ENCODE data around the gene C20orf144. TPM values are rescaled to one million over a fixed set of nuclear protein-coding genes. Genes with fewer than 3 reads are reported as not detected.

C20orf144 gene
- not detected for total RNA-seq

DNA sequence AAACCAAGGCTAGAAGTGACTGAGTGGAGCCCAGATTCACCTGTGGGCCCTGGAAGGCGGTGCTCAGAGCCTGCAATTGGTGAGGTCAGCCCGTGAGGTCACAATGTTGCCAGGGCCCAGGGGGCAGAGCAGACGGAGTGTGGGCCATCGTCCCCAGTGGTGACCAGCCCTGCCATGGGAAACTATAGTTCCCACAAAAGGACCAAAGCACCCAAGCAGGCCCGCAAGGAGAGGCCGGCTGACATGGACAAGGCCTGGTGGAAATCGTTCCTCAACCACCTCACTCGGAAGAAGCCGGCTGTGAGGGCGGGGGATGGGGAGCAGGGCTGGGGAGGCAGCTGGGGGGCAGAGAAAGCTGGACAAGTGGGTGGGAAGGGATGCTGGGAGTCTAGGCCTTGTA is at the start of gene C20orf144:
Gene C20orf144 (plus strand): TSS at position 156 of the 400 bp plus-strand sequence. CDS start 19 bp downstream, at position 175.
- DNase-seq (ENCODE audit: low spot score in 2 of 2), result no peak
- Histone ChIP-seq H3K27ac (peak within 1 kb of the TSS; percentile 71 to 94 (median 92)), H3K4me1 (peaks cover 0 to 37% (median 9%) of the 10 kb centered on the region in 4 donors), H3K27me3 (no peaks in the 10 kb centered on the region), H3K9me3 (no peaks in the 10 kb centered on the region), H3K36me3 (peaks cover 0 to 34% (median 0%) of the 10 kb centered on the region in 3 donors), H3K4me3 (peak within 1 kb of the TSS; percentile 56 to 93 (median 66))
- WGBS, 2 donors, result 93 to 95% methylated on average over 10 of the region's 10 CpGs
- TF ChIP-seq POLR2A (IDR thresholded peaks at IDR 0.05), result no peak
- TF ChIP-seq, protein P1, sequence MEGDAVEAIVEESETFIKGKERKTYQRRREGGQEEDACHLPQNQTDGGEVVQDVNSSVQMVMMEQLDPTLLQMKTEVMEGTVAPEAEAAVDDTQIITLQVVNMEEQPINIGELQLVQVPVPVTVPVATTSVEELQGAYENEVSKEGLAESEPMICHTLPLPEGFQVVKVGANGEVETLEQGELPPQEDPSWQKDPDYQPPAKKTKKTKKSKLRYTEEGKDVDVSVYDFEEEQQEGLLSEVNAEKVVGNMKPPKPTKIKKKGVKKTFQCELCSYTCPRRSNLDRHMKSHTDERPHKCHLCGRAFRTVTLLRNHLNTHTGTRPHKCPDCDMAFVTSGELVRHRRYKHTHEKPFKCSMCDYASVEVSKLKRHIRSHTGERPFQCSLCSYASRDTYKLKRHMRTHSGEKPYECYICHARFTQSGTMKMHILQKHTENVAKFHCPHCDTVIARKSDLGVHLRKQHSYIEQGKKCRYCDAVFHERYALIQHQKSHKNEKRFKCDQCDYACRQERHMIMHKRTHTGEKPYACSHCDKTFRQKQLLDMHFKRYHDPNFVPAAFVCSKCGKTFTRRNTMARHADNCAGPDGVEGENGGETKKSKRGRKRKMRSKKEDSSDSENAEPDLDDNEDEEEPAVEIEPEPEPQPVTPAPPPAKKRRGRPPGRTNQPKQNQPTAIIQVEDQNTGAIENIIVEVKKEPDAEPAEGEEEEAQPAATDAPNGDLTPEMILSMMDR (IDR thresholded peaks at IDR 0.05), result no peak
- TF ChIP-seq EP300 (IDR thresholded peaks at IDR 0.05), result no peak

DNA sequence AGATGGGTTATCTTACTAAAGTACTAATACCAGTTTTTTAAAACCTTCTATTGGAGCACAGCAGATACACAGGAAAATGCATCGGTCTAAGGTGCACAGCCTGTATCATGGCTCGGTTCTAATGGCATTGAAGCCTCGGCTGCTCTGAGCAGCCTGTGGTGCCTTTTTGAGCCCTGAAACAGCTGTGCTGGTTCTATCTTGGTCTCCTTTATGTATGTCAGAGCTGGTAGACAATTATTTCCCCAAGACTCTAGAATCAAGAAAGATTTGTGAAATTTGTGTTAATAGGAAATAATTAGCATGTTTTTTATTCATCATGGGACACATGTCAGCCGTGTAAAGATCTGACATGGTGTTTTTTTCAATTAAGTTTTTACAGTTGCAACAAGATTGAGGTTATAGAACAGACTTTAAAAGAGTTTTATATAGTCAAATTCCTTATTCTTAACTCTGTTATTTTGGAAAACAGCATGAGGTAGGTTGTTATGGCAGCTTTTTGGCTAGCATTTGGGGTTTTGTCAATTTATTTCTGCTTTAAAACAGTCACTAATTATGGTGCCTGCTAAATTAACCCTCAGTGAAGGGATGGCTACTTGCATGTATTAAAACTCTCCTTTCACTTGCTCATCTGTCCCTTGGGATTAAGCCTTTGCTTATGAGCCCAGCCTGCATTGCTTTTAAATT is 40.3 kb upstream of the C20orf144 start:
- no peaks in the 10 kb centered on the region for H3K9me3 ChIP-seq
- H3K27me3 ChIP-seq, result no peaks in the 10 kb centered on the region
- no peak overlapping the region for H3K27ac ChIP-seq
- no peaks in the 10 kb centered on the region for H3K4me1 ChIP-seq
- TF ChIP-seq EP300 (IDR thresholded peaks at IDR 0.05) (no peak), POLR2A (IDR thresholded peaks at IDR 0.05) (no peak)
- TF ChIP-seq, protein P1 (IDR thresholded peaks at IDR 0.05), result no peak
- no peak for DNase-seq (ENCODE audit: low spot score in 2 of 2)
- peaks cover 0 to 50% (median 11%) of the 10 kb centered on the region in 3 donors for H3K36me3 ChIP-seq
- WGBS, 2 donors, result 81 to 87% methylated on average over 4 of the region's 4 CpGs
- H3K4me3 ChIP-seq, result no peak overlapping the region

DNA sequence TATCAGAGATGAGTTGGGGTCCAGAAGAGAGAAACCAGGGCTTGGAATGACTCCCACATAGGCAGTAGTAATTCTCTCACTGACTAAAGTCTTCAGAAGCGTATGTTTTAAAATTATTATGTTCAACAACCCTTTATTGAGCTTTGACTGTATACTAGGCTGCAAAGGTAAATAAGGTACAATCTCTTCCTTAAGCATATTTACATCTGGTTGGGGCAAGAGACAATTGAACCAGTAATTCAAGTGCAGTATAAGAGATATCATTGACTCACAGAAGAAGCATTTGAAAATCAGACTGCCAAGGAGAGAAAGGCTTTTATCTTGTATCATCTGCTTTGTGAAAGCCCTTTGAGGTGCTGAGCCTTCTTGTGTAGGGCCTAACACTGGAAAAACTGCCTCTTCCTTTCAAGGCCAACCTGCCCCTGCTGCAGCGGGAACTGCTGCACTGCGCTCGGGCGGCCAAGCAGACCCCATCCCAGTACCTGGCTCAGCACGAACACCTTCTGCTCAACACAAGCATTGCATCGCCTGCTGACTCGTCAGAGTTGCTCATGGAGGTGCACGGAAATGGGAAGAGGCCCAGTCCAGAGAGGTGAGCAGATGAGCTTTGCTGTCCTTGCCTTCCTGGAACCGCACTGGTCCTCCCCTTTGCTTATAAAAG is 39.3 kb upstream of the C20orf144 start:
- Histone ChIP-seq H3K36me3 (peaks cover 0 to 60% (median 16%) of the 10 kb centered on the region in 3 donors), H3K27ac (no peak overlapping the region), H3K4me1 (no peaks in the 10 kb centered on the region), H3K27me3 (no peaks in the 10 kb centered on the region), H3K9me3 (no peaks in the 10 kb centered on the region), H3K4me3 (no peak overlapping the region)
- 94 to 97% methylated on average over 10 of the region's 10 CpGs for WGBS, 2 donors
- no peak for DNase-seq (ENCODE audit: low spot score in 2 of 2)
- TF ChIP-seq EP300 (IDR thresholded peaks at IDR 0.05), result no peak

DNA sequence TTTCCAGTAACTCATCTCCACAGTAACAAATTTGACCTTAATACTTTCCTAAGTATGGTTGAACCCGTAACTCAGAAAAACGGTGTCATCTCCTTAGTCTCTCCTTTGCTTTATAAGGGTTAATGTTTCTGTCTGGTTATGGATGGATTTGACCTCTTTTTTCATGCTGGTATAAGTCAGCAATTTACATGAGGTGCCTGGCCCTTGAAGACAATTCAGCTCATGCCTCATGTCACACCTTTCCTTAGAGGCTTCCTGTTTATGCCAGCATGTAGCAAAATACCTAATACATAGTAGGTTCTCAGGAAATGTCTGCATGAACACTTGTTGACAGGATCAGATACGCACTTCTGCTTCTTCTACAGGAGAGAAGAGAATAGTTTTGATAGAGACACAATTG is 37.7 kb upstream of the C20orf144 start:
- Histone ChIP-seq H3K27ac (no peak overlapping the region), H3K36me3 (peaks cover 0 to 74% (median 16%) of the 10 kb centered on the region in 3 donors), H3K4me3 (no peak overlapping the region), H3K9me3 (no peaks in the 10 kb centered on the region), H3K4me1 (no peaks in the 10 kb centered on the region), H3K27me3 (no peaks in the 10 kb centered on the region)
- WGBS, 2 donors, result 68 to 79% methylated on average over 3 of the region's 3 CpGs
- TF ChIP-seq EP300 (IDR thresholded peaks at IDR 0.05) (no peak), POLR2A (IDR thresholded peaks at IDR 0.05) (no peak)
- TF ChIP-seq, protein P1 (IDR thresholded peaks at IDR 0.05), result no peak
- DNase-seq (ENCODE audit: low spot score in 2 of 2), result no peak

DNA sequence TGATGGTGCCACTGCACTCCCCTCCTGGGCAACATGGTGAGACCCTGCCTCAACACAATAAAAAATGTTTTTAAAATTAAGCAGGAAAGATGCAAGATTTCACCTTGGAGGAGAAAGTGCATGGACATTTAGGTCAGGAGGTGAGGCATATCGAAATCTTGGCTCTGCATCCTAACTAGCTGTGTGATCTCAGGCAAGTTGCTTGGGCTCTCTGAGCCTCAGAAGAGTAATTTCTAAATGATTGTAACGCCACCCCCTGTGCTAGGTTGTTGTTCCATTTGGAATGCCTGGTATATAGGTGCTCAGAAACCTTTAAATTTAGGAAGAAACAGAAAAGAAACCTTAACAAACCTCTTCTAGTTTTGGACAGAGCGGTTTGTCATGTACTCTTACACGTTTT is 35.9 kb upstream of the C20orf144 start:
- 93 to 98% methylated on average over 4 of the region's 4 CpGs for WGBS, 2 donors
- H3K27ac ChIP-seq, result no peak overlapping the region

More for the DNA sequence above, 35.9 kb upstream of the C20orf144 start:
- Histone ChIP-seq H3K4me1 (no peaks in the 10 kb centered on the region), H3K9me3 (no peaks in the 10 kb centered on the region), H3K27me3 (no peaks in the 10 kb centered on the region), H3K36me3 (peaks cover 0 to 78% (median 16%) of the 10 kb centered on the region in 3 donors), H3K4me3 (no peak overlapping the region)
- no peak for DNase-seq (ENCODE audit: low spot score in 2 of 2)
- TF ChIP-seq, protein P1 (IDR thresholded peaks at IDR 0.05), result no peak
- TF ChIP-seq EP300 (IDR thresholded peaks at IDR 0.05) (no peak), POLR2A (IDR thresholded peaks at IDR 0.05) (no peak)
